Ovary (tissue), 9 donors: Measurements from ENCODE around the gene CNDP2. TPM values are rescaled to one million over a fixed set of nuclear protein-coding genes. Genes with fewer than 3 reads are reported as not detected.

ENCODE experiments used
- DNase-seq, 5 donors: peaks; one replicate each; pipeline ENCODE4 v3.0.0-alpha.2; 2019 to 2020
- H3K27ac ChIP-seq, 2 donors: fragments of 200-600 bp; one replicate each; pipeline versions ENCODE4 v1.5.1 to v1.8.0; 2019 to 2022
- H3K27me3 ChIP-seq: fragments of 200-600 bp; one replicate; pipeline ENCODE4 v1.8.0; 2022
- H3K36me3 ChIP-seq: fragments of 200-600 bp; sonication (generic); one replicate; pipeline ENCODE4 v1.5.1; 2019
- H3K4me1 ChIP-seq: one replicate; pipeline ENCODE4 v1.8.1; 2013; ENCODE audit warnings: mild to moderate bottlenecking, moderate library complexity; ENCODE audit not compliant: insufficient read depth
- H3K4me3 ChIP-seq: fragments of 200-600 bp; sonication (generic); one replicate; pipeline ENCODE4 v1.5.1; 2017
- H3K9me3 ChIP-seq, 2 donors: fragments of 200-600 bp in 1 of 2; sonication (generic) in 1 of 2; one replicate each; pipeline versions ENCODE4 v1.5.1 to v1.8.1; 2013 to 2019; ENCODE audit warnings: mild to moderate bottlenecking in 1 of 2, moderate library complexity in 1 of 2
- CTCF ChIP-seq, 3 donors: fragments of 450-650 bp in 2 of 3; fragments of 200-600 bp in 1 of 3; IDR thresholded peaks; one replicate each; pipeline versions ENCODE4 v1.5.1 to v1.8.0; 2016 to 2022; ENCODE audit warnings: antibody characterized with exemption in 3 of 3, mild to moderate bottlenecking in 1 of 3
- EP300 ChIP-seq: sonication (generic); formaldehyde crosslinking; IDR thresholded peaks from one replicate; pipeline ENCODE4 v1.6.1; 2017; ENCODE audit warnings: antibody characterized with exemption
- POLR2A ChIP-seq: fragments of 450-650 bp; IDR thresholded peaks from one replicate; pipeline ENCODE4 v1.6.1; 2017; ENCODE audit warnings: antibody characterized with exemption, mild to moderate bottlenecking, moderate library complexity
- WGBS, 3 donors: extraction: QIAGEN DNeasy Blood & Tissue Kit in 1 of 3; methylation state at CpG; one replicate each; pipeline versions ENCODE4 v1.1.5 to v1.1.7; 2013 to 2017; 5-methylcytosine and 5-hydroxymethylcytosine counted together
- intact Hi-C, 4 donors: fragments of 100-400 bp; cut with DNase I; formaldehyde crosslinking; loops; one replicate each; pipeline versions ENCODE4 v1.11.0 to v1.15.1; 2022 to 2023
- polyA plus RNA-seq, 2 donors: library from polyadenylated mRNA; stranded (reverse); fragments of 200-250 nt in 1 of 2; fragments of 350-450 nt in 1 of 2; fragmentation: Illumina TruSeq in 1 of 2; extraction: RNeasy Lipid Tissue Mini Kit (QIAGEN cat#74804) in 1 of 2; gene quantifications; one replicate each; pipeline ENCODE4 v1.2.3, GENCODE V29; 2013 to 2014
- total RNA-seq, 7 donors: library from RNA; depleted of rRNA in 2 of 7; stranded (reverse); fragments of >200 nt in 2 of 7; fragmentation: NEBNext Ultra II Directional in 3 of 7; extraction: Animal tissue kit (Norgen Biotek cat#: 25700) in 3 of 7; gene quantifications; one replicate each; pipeline versions ENCODE4 v1.1.0 to v1.2.4, GENCODE V29; 2016 to 2023
- donor health status: DM: no; HTN: no; CAD: no; lungs with moderate emphysema.
- donor health status: DM: no; HTN: no; CAD: no.
- donor health status: Bipolar disorder and iron deficiency.
- donor health status: DM: yes; HTN: yes; CAD: no.
- donor health status: DM: no; HTN: no; CAD: no.
- donor health status: DM: yes; HTN: yes; CAD: no.

The CNDP2 gene
- total and polyA plus RNA-seq, 9 donors, result 28.1 to 119 (median 91.7) TPM

- H3K27me3 ChIP-seq, result no peaks in the 10 kb centered on the region
- 73 to 82% (median 78%) methylated on average over 3 of the region's 3 CpGs for WGBS, 3 donors
- H3K36me3 ChIP-seq, result no peaks in the 10 kb centered on the region
- H3K27ac ChIP-seq, result no peak overlapping the region
- intact Hi-C loops, result loop anchor here in 1 of 4 donors (10.0 kb wide), 1 partner anchor 289 kb away; no protein-coding TSS in a partner anchor
- H3K9me3 ChIP-seq, result no peaks in the 10 kb centered on the region
- TF ChIP-seq CTCF (IDR thresholded peaks at IDR 0.05) (no peak), EP300 (no peak), POLR2A (no peak)
- DNase-seq, result no peak
- H3K4me1 ChIP-seq, result no peaks in the 10 kb centered on the region
- H3K4me3 ChIP-seq, result no peak overlapping the region
Observed at GRCh38 chr18:74473976-74474640, 22.1 kb upstream of the CNDP2 start.

GRCh38 chr18:74476140-74476539, 20.0 kb upstream of the CNDP2 start:
- WGBS, 3 donors, result 6 to 8% (median 7%) methylated on average over 6 of the region's 6 CpGs
- no peaks in the 10 kb centered on the region for H3K36me3 ChIP-seq
- no peak overlapping the region for H3K4me3 ChIP-seq
- no peak for TF ChIP-seq CTCF (IDR thresholded peaks at IDR 0.05)
- TF ChIP-seq POLR2A, result no peak
- no peak for TF ChIP-seq EP300
- no peaks in the 10 kb centered on the region for H3K27me3 ChIP-seq
- DNase-seq, result no peak
- no peaks in the 10 kb centered on the region for H3K4me1 ChIP-seq
- H3K27ac ChIP-seq, result no peak overlapping the region
- intact Hi-C loops, result loop anchor here in 1 of 4 donors (10.0 kb wide), 1 partner anchor 291 kb away; no protein-coding TSS in a partner anchor
- H3K9me3 ChIP-seq, result no peaks in the 10 kb centered on the region

- intact Hi-C loops, result loop anchor here in 1 of 4 donors (10.0 kb wide), 1 partner anchor 293 kb away; no protein-coding TSS in a partner anchor
- Histone ChIP-seq H3K4me3 (no peak overlapping the region), H3K4me1 (no peaks in the 10 kb centered on the region), H3K27me3 (no peaks in the 10 kb centered on the region), H3K36me3 (no peaks in the 10 kb centered on the region), H3K9me3 (no peaks in the 10 kb centered on the region), H3K27ac (no peak overlapping the region)
- 82 to 84% (median 84%) methylated on average over 8 of the region's 8 CpGs for WGBS, 3 donors
- TF ChIP-seq POLR2A (no peak), EP300 (no peak), CTCF (IDR thresholded peaks at IDR 0.05) (no peak)
- DNase-seq, result no peak
Observed at GRCh38 chr18:74477771-74478170, 18.4 kb upstream of the CNDP2 start.

GRCh38 chr18:74478316-74478715, 17.8 kb upstream of the CNDP2 start:
- intact Hi-C loops, result loop anchor here in 1 of 4 donors (10.0 kb wide), 1 partner anchor 294 kb away; no protein-coding TSS in a partner anchor
- no peak for DNase-seq

More at GRCh38 chr18:74478316-74478715, 17.8 kb upstream of the CNDP2 start:
- Histone ChIP-seq H3K4me3 (no peak overlapping the region), H3K9me3 (no peaks in the 10 kb centered on the region), H3K27ac (no peak overlapping the region), H3K27me3 (no peaks in the 10 kb centered on the region), H3K36me3 (no peaks in the 10 kb centered on the region), H3K4me1 (no peaks in the 10 kb centered on the region)
- no peak for TF ChIP-seq POLR2A
- TF ChIP-seq EP300, result no peak
- no peak for TF ChIP-seq CTCF (IDR thresholded peaks at IDR 0.05)
- 88 to 93% (median 89%) methylated on average over 7 of the region's 7 CpGs for WGBS, 3 donors
